Measurements from ENCODE around the gene TUBB.

The TUBB gene

GRCh38 chr6:30719791-30720737 is at the start of gene TUBB:
Gene TUBB (plus strand): TSS chr6:30720352. CDS start chr6:30720507, 155 bp downstream.
- Mint-ChIP-seq H3K4me1 (peaks cover 62% of the 10 kb centered on the region), H3K9me3 (no peaks in the 10 kb centered on the region), H3K36me3 (ENCODE audit: low read depth) (peaks cover 44% of the 10 kb centered on the region), H3K4me3 (peak within 1 kb of the TSS; percentile 99), H3K27me3 (ENCODE audit: low read depth) (no peaks in the 10 kb centered on the region), H3K27ac (peak within 1 kb of the TSS; percentile 97 to 99 (median 99))
- no peak for TF ChIP-seq CTCF (IDR thresholded peaks at IDR 0.05; ENCODE audit: unreplicated experiment in 3 of 3)

GRCh38 chr6:30670760-30671527 is 49.2 kb upstream of the TUBB start:
- peak in 2 of 3 experiments; percentile 15 to 23 for TF ChIP-seq CTCF (IDR thresholded peaks at IDR 0.05; ENCODE audit: unreplicated experiment in 3 of 3)
- Mint-ChIP-seq H3K4me1 (peaks cover 10% of the 10 kb centered on the region), H3K9me3 (no peaks in the 10 kb centered on the region), H3K27ac (no peak overlapping the region), H3K36me3 (ENCODE audit: low read depth) (peaks cover 36% of the 10 kb centered on the region), H3K4me3 (peak overlapping the region; percentile 79 to 82 (median 80)), H3K27me3 (ENCODE audit: low read depth) (no peaks in the 10 kb centered on the region)

- peak within 1 kb of the TSS; percentile 80 to 86 (median 83) for H3K4me3 Mint-ChIP-seq
- peaks cover 37% of the 10 kb centered on the region for H3K36me3 Mint-ChIP-seq (ENCODE audit: low read depth)
- TF ChIP-seq CTCF (IDR thresholded peaks at IDR 0.05; ENCODE audit: unreplicated experiment in 3 of 3), result peak; percentile 76 to 91 (median 80)
- no peaks in the 10 kb centered on the region for H3K9me3 Mint-ChIP-seq
- no peaks in the 10 kb centered on the region for H3K27me3 Mint-ChIP-seq (ENCODE audit: low read depth)
- H3K4me1 Mint-ChIP-seq, result peaks cover 10% of the 10 kb centered on the region
- peak within 1 kb of the TSS; percentile 0 to 20 (median 14) for H3K27ac Mint-ChIP-seq
Measured at GRCh38 chr6:30672445-30673253, 47.5 kb upstream of the TUBB start, which contains the start of gene DHX16. Gene DHX16 (minus strand): TSS chr6:30673006. CDS start chr6:30672841, 165 bp downstream.

- Mint-ChIP-seq H3K27me3 (ENCODE audit: low read depth) (no peaks in the 10 kb centered on the region), H3K36me3 (ENCODE audit: low read depth) (peaks cover 33% of the 10 kb centered on the region), H3K4me3 (no peak overlapping the region), H3K4me1 (peaks cover 30% of the 10 kb centered on the region), H3K9me3 (no peaks in the 10 kb centered on the region), H3K27ac (no peak overlapping the region)
- TF ChIP-seq CTCF (IDR thresholded peaks at IDR 0.05; ENCODE audit: unreplicated experiment in 3 of 3), result no peak
Measured at GRCh38 chr6:30676660-30677285, 43.4 kb upstream of the TUBB start.
